ENCODE measurements around the gene SP3. TPM values are rescaled to one million over a fixed set of nuclear protein-coding genes. Genes with fewer than 3 reads are reported as not detected.

Gene SP3
- total RNA-seq, 4 donors from 2014 or later, result 78.7 to 102 (median 92.2) TPM

DNA sequence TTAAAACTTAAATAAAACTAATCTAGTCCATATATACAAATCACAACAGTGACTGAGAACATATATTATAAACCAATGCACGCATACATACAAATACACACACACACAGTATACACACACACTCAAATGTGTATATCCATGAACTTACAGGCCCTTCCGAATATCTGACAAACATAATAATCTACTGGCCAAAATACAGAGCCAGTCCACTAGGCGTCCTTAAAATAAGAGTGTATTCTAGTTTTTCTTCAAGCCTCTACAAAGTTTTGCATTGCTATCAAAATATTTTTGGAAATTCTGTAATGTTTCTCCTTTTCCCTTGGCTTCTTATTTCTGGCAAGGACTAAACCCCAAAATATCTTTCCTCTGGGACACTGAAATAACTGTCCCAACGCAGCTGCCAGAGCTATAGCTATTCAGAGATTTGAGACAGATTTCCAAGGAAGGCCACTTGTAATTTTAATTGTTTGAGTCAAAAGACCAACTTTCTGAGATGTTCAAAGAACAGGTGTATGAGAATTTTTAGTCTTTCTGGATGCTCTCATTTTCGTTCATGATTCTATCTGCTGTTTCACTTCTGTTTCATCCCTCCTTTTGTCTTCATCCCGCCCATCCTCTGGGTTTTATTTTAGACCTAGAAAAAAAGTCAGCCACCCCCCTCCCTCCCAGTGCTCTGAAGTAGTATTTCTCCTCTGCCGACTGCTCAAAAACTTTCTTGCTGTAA, 24.1 kb upstream of the SP3 start:
- intact Hi-C loops (cut with DNase I), result no loop called here
- H3K27ac ChIP-seq (replicated peaks in 1 of 4), result peak overlapping the region; percentile 26 to 67 (median 35)
- TF ChIP-seq EP300 (IDR thresholded peaks at IDR 0.05) (no peak), CTCF (IDR thresholded peaks at IDR 0.05) (peak in 1 of 3 experiments; percentile 12)
- 62% methylated on average over 7 of the region's 7 CpGs for WGBS
- no peaks in the 10 kb centered on the region for H3K27me3 ChIP-seq
- no peak overlapping the region for H3K4me3 ChIP-seq
- no peak for DNase-seq (ENCODE audit: extremely low spot score)
- H3K36me3 ChIP-seq, result no peaks in the 10 kb centered on the region
- peaks cover 38 to 70% (median 60%) of the 10 kb centered on the region in 4 donors for H3K4me1 ChIP-seq
- no peaks in the 10 kb centered on the region for H3K9me3 ChIP-seq

- H3K27me3 ChIP-seq, result no peaks in the 10 kb centered on the region
- intact Hi-C loops (cut with DNase I), result no loop called here
- peak overlapping the region; percentile 13 to 69 (median 46) for H3K27ac ChIP-seq (replicated peaks in 1 of 4)
- H3K36me3 ChIP-seq, result no peaks in the 10 kb centered on the region
- DNase-seq (ENCODE audit: extremely low spot score), result no peak
- peaks cover 40 to 82% (median 69%) of the 10 kb centered on the region in 4 donors for H3K4me1 ChIP-seq
- H3K9me3 ChIP-seq, result no peaks in the 10 kb centered on the region
- WGBS, result 37% methylated on average over 2 of the region's 2 CpGs
- TF ChIP-seq CTCF (IDR thresholded peaks at IDR 0.05), result no peak
- TF ChIP-seq POLR2AphosphoS5 (IDR thresholded peaks at IDR 0.05), result peak in 1 of 2 donors; percentile 59
- no peak overlapping the region for H3K4me3 ChIP-seq
Measured at GRCh38 chr2:173986805-173987204, 21.6 kb upstream of the SP3 start.

DNA sequence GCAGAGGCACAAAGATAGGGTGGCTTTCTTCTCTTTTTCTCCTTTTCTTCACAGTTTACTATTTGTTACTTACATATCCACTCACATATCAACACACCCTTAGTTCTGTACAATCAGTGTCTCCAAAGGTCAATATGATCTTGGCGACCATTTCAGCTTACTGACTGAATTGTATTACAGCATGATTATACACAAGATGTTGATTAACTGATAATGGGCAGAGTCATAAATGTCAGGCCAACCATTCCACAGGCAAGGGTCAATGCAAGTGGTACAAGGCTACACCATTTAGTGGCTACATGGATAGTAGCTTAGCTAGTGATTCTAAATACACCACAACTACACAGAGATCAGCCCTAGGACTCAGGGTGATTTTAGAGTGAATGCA, 20.4 kb upstream of the SP3 start:
- Histone ChIP-seq H3K27ac (replicated peaks in 1 of 4) (peak overlapping the region in 3 of 4 donors; percentile 7 to 25 (median 15)), H3K4me1 (peaks cover 28 to 70% (median 57%) of the 10 kb centered on the region in 4 donors), H3K27me3 (no peaks in the 10 kb centered on the region), H3K36me3 (no peaks in the 10 kb centered on the region), H3K9me3 (no peaks in the 10 kb centered on the region), H3K4me3 (no peak overlapping the region)
- TF ChIP-seq CTCF (IDR thresholded peaks at IDR 0.05), result no peak
- no peak for TF ChIP-seq POLR2A (IDR thresholded peaks at IDR 0.05; ENCODE audit: low read depth)
- no peak for TF ChIP-seq EP300 (IDR thresholded peaks at IDR 0.05)
- TF ChIP-seq POLR2AphosphoS5 (IDR thresholded peaks at IDR 0.05), result no peak
- WGBS, result 86% methylated on average over 1 of the region's 1 CpG
- DNase-seq (ENCODE audit: extremely low spot score), result no peak
- intact Hi-C loops (cut with DNase I), result no loop called here

GRCh38 chr2:173984866-173985604, 19.9 kb upstream of the SP3 start:
- Histone ChIP-seq H3K36me3 (no peaks in the 10 kb centered on the region), H3K4me3 (no peak overlapping the region), H3K4me1 (peaks cover 24 to 65% (median 52%) of the 10 kb centered on the region in 4 donors), H3K27me3 (no peaks in the 10 kb centered on the region), H3K27ac (replicated peaks in 1 of 4) (peak overlapping the region in 3 of 4 donors; percentile 7 to 25 (median 15)), H3K9me3 (no peaks in the 10 kb centered on the region)
- 56% methylated on average over 9 of the region's 9 CpGs for WGBS
- DNase-seq (ENCODE audit: extremely low spot score), result no peak
- TF ChIP-seq EP300 (IDR thresholded peaks at IDR 0.05) (no peak), POLR2AphosphoS5 (IDR thresholded peaks at IDR 0.05) (no peak), POLR2A (IDR thresholded peaks at IDR 0.05; ENCODE audit: low read depth) (no peak), CTCF (IDR thresholded peaks at IDR 0.05) (no peak)
- intact Hi-C loops (cut with DNase I), result no loop called here

All from esophagus muscularis mucosa (tissue), 4 donors.